Measurements from ENCODE around the gene ACOX3.

ACOX3 gene

DNA sequence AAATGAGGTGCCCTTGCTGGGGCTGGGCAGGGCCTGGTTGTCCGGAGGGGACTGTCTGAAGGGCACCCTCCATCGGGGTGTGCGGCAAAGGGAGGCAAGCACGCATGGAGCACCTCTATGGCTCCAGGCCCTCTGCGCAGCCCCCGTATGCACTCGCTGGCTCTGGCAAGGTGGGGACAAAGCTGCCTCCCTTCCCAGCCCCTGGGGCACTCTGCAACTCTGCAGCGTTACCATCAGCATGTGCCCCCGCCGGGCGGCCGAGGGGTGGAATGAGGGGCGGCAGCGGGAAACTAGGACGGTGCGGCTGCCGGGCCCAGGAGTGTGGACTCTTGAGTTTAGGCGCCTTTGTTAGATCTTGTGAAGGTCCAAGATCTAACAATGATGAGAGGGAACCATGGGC, 26.5 kb upstream of the ACOX3 start:
- DNase-seq = no peak

DNA sequence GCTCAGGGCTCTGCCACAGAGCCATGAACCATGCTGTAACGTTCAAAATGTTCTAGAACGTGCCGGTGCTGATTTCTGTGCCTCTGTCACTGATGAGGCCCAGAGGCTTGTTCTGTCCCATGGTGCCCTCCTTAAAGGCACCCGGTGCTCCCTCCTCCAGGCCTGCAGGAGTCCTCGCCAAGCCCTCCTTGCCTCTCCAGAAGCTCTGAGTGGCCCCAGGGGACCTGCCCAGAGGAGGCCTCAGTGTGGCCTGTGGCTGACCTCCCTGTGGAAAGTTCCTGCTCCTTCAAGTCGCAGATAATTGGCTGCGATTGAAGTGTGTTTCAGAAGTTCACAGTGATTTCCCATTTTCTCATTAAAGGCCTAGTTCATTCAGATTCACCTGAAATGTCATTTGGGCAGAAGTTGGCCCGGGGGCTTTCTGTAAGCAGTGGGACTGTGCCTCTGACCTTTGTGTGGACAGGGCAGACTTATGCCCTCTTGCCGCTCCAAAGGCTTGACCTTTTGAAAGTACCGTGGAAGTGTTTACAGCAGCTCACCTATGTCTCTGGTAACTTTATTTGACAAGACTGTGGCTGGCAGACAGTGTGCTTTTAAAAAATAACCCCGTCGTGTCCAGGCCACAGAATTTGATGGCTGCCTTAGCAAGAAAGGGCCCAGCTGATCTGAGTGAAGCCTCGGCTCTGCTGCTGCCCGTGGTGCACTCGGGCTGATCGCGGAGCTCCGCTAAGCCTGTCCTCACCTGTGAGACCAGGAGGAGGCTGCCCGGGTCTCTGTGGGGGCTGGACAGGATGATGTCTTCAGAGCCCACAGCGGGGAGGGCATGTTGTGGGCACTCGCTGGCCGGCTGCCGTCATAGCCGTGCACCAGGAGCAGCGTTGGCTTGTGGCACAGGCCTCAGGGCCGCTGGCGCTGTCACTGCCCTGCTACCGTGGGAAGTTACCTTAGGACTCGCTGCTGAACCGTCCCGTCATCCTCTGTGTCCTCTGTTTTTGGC, 25.4 kb upstream of the ACOX3 start:
- DNase-seq = no peak

DNA sequence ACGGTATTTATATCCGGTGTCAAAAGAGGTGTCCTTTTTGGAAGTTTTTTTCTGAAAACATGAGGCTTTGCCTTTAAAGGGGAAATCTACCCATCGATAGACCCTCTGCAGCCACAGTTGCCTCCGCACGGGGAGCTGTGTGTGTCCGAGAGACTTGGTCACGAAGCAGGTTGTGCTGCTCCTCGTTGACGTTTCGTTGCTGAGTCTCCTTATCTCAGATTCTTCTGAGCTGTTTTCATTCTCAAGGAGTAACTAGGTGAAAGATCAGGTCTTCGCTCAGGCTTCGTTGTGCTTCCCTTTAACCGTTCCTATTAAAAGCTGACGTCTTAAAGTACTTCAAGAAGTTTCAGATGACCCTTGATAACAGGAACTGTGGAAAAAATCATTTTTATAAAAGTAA, 23.9 kb upstream of the ACOX3 start:
- DNase-seq = no peak

DNA sequence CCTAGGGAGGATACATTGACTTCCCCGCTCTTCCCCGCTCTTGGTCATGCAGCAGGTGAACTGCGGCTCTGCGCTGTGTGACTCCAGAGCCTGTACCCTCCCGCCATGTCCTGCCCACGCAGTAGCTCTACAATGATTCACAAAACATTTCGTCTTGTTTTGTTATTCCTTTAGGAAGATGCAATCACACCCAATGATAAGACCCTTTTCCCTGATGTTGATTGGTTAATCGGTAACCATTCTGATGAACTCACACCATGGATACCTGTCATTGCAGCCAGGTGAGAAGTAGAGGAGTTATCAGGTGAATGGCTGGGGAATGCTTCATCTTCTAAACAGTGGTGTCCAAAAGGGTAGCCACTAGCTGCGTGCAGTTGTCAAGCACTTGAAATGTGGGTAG, 23.3 kb upstream of the ACOX3 start:
- DNase-seq = no peak

DNA sequence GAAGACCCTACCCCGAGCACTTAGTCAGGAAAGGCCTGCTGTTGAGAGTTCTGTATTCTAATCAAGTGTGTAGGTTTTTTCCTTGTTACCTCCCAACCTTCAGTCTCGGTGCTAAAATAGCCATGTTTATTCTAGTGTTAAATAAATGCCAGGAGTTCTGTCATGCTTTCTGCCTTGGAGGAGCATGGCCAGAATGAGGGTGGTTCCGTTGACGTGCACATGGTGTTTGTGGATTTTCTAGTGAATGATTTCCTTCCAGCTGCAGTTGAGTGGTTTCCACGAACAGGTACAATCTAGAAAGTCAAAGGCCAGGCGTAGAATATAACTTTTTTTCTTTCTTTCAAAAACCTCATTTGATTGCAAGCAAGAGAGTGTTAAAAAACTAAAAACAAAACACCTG, 21.1 kb upstream of the ACOX3 start:
- no peak for DNase-seq

DNA sequence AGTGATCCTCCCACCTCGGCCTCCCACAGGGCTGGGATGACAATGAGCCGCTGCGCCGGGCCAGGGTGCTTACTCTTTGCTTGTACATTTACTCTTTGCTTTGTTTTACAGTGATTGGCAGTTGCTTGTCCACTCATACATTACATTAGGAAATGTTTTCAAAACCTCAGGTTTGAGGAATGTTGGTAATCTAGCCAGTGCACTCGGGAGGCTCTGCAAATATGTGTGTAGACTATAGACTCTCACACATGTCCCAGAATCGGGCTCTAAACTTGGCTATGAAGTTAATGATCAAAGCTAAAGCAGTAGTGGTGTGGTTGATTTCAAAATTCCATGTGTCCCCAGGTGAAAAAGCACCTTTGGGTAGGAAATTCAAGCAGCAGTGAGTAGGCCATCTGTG, 20.6 kb upstream of the ACOX3 start:
- DNase-seq = no peak

DNA sequence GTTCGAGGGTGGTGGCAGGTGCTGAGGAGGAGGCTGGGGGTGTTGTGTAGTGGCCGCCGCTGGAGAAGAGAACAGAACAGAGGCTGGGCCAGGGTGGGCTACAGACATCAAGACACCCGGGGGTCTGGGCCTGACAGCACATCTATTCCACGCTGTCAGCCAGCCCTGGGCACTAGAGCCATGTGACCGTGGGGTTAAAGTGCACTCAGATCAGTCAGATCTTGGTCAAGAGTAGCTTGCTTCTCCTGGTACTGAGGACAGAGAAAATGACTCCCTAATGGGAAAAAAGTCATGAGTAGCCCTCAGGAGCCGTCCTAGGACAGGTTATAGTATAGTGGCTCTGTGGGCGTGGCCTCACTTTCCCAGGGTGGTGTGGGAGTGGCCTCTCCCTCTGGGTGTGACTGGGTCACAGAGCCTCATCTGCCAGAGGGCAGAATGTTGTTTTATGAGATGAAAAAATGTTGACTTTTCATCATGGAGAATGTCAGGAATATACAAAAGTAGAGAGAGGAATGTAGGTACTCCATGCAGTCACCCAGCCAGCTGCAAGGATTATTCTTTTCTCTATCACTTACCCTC, 19.4 kb upstream of the ACOX3 start:
- no peak for DNase-seq

DNA sequence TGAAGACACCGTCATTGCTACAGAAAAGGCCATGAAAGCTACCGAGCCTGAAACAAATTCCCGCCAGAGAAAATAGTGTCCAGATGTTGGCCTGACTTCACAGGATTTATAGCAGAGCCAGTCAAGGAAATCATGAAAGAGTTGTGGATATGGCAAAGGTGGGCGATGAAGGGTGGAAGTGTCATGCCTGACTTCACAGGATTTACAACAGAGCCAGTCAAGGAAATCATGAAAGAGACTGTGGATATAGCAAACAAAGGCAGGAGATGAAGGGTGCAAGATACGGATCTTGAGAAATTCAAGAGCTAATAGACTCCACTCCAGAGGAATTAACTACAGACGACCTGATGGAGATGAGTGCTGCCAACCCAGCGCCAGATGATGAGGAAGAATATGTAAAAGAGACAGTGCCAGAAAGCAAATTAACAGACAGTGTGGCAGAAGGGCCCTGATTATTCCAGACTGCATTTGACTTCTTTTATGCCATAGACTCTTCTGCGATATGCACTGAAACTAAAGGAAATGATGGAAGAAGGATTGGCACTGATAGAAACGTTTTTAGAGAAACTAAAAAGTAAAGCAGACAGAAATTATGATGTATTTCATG, 17.2 kb upstream of the ACOX3 start:
- no peak for DNase-seq

DNA sequence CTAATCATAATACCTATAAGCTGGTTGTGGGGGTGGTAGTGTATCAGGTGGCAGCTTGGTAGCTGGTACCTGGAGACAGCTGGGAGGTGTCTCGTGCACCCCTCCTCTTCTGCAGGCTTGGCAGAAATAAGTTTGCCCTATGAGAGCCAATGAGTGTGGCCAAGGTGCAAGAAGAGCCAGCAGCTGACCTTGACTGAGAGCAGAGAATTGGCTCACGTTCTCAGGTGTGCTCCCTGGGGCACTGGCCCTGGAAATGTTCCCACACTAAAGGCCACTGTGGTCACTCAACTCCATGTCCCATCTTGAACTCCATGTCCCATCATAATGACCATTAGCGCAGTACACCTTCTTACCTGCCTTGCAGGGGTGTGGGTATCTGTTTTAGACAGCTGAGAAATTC, 13.4 kb upstream of the ACOX3 start:
- no peak for DNase-seq

DNA sequence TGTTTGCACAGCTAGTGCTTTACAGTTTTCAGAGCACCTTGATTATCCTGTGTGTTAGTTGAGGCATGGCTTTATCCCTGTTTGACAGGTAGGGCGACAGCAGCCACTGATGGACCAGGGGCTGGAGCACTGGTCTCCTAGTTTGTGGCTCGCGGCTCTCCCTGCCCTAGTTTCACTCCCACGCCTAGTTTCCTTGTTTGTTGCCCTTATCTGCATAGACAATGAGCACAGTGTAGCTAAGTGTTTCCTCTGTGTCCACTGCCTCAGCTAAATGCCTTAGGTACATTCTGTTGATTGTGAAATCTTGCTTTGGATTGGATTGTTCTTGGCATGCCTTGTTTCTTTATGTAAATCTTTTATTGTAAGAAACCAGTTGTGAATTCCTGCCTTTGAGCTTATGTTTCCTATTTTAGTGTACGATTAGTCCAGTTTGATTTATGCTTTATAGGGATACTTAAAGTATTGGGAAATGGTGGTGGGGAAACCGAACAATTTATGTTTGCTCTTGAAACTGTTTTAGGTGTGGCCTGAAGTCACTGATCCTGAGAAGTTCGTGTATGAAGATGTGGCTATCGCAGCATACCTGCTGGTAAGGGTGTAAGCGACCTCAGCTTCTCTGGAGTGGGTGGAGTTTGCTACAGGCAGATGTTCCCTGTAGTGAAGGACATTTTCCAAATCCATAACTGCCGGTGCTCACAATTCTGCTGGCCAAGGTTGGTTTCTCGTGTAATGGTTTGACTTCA, 11.1 kb upstream of the ACOX3 start:
- no peak for DNase-seq

DNA sequence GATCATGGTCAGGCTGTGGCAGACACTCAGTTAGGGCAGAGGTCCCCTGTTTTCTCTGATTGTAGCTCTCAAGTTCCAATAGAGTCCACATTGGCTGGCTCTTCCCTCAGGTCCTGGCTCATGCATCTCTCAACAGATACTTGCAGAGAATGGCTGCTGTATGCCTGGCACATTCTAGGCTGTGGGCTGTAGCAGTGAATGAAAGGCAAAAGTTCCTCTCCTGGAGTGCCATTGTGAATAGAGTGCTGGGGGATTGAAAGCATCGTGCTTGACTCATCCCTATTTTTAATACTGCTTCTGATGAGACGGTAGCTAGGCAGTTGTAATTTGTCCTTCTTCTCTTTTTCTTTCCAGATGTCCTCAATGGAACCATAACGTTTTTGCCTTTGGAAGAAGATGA, 5.6 kb upstream of the ACOX3 start:
- no peak for DNase-seq

DNA sequence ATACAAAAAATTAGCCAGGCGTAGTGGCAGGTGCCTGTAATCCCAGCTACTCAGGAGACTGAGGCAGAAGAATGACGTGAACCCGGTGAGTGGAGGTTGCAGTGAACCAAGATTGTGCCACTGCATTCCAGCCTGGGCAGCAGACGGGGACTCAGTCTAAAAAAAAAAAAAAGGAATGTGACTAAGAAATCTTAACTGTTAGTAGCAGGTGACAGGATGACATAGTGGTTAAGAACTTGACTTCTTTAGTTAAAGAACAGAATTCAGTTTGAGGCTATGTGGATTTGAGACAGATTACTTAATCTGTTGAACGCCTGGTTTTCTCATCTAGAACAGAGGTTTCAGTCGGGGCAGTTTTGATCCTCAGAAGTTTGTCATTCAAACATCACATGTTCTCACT, 3.3 kb upstream of the ACOX3 start:
- no peak for DNase-seq

DNA sequence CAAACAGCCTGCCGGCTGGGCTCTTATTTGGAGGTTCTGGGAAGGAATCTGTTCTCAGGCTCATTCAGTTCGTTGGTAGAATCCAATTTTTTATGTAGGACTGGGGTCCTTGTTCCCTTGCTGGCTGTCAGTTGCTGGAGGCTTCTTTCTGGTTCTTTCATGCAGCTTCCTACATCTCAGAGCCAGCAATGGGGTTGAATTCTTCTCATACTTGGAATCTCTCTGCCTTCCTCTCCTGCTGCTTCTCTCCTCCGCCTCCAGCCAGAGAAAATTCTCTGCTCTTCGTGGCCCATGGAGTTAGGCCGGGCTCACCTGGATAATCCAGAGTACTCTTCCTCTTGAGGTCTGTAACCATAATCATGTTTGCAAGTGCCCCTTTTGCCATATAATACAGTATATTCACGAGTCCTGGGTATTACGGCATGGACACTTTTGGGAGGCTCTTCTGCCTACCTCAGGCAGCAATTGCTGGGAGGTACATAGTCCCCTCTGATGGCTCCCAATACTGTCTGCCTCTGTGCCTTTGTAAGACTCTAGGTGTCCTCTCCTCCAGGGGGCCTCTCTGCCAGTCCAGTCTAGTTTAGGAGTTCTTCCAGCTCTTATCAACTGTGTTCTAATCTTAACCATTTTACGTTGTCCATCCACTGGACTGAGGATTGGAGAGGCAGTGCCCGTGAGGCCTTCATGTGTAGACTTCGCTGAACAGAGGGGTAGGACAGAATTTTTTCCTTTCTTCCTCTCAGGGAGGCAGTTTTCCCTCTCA, 2.3 kb upstream of the ACOX3 start:
- no peak for DNase-seq

DNA sequence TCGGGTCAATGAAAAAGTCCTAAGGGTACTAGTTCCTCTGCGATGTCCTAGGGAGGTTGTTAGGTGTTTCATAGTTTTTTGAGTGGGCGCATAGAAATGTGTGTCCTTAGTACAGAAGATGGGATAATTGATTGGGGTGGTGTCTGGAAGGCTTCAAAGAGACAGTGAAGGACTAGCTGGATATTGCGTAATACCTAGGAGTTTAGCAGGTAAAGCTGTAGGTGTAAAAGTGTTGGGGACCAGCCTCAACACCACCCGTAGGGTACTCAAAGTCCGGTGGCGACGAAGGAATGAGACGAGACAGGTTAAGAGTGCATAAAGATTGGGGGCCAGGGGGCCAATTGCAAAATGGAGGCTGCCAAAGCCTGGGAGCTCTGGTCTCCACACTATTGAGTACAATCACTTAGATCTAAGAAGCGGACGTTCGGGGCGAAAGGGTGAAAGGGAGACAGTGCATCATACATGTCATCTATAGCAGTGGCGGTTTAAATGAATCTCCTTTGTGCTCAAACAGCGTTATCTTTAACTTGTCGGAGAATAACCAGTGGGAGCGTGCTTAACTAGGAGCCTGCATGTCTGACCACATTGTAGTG, 1.1 kb upstream of the ACOX3 start:
- DNase-seq = no peak

DNA sequence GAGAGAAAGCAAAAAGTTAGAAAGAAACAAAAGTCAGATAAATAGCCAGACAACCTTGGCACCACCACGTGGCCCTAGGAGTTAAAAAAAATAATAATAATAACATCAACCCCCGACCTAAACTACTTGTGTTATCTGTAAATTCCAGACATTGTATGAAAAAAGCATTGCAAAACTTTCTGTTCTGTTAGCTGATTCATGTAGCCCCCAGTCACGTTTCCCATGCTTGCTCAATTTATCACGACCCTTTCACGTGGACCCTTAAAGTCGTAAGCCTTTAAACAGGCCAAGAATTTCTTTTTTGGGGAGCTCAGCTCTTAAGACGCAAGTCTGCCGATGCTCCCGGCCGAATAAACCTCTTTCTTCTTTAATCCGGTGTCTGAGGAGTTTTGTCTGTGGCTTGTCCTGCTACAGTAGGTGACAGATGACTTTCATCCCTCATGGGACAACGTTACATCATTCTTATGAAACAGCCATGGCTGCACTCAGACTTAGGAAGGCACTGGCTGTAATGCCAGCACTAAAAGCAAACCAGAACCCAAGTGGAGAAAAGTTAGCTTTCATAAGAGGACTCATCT, 520 bp downstream of the ACOX3 start:
- DNase-seq = no peak

DNA sequence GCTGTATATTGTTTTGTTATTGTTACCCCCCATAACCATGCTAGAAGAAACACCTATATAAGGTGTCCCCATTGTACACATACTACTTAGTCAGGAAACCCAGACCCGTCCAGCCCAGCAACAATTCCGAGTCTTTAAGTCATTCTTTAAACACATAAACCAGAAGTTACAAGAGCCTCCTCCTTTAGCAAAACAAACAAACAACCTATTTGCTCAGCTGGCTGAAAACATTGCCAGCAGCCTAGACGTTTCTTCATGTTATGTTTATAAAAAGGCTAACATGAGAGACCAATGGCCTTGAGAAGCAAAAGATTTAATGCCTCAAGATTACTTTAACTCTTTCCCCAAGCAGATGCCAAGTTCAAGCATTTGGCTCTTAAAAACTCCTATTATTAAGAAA, 1.4 kb downstream of the ACOX3 start:
- DNase-seq = no peak

DNA sequence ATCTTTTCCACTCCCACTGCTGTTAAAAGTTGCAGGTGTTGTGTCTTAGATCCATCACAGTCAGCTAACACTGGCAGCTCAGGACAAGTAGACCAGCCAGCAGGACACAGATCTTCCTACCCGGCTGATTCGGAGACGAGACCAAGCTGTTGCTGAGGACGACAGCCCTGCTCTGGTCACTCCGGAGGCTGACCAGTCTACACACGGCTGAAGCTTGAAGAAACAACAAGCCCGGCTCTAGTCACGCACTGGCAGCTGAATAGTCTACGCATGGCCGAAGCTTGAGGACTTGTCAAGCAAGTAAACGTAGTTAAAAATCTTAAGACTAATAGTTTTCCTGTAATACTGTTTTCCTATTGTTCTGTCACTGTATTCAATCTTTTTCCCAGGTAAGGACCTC, 1.8 kb downstream of the ACOX3 start:
- no peak for DNase-seq

DNA sequence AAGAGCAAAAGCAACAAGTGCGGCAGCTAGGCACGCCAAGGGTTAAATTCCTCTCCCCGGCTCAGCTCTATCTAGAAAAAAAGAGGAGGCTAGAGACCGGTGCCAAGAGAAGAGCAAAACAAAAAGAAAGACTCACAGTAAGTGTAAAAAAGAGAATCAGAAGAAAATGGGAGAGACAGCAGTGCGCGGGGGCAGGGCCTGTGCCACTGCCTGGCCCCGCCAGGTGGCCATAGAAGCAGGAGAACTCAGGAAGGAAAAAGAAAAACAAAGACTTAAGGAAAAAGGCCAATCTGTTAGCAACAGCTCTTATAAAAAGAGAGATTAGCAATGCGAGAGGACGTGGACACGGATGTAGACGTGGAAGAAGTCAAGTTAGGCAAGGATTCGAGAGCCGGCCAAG, 3.2 kb downstream of the ACOX3 start:
- DNase-seq = no peak

DNA sequence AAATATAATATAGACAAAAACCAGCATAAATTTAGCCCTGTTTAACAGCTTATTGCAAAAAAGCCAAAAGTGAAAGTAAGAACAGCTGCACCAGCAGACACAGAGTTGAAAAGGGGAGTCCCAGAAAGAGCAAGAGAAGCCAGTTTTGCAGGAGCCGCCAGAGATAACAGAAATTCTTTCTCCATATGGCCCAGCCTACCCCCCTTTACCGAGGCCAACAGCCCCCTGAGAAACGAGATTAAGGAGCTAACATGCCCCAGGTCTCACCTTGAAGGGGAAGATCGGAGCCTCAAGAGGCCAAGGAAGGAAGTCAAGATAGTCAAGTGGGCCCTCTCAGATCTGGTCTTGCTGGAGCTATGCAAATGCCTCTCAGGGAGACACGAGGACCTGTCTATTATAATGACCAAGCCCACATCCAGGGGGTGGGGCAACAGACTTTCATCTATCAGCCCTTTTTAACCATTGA, 4.8 kb downstream of the ACOX3 start:
- no peak for DNase-seq

DNA sequence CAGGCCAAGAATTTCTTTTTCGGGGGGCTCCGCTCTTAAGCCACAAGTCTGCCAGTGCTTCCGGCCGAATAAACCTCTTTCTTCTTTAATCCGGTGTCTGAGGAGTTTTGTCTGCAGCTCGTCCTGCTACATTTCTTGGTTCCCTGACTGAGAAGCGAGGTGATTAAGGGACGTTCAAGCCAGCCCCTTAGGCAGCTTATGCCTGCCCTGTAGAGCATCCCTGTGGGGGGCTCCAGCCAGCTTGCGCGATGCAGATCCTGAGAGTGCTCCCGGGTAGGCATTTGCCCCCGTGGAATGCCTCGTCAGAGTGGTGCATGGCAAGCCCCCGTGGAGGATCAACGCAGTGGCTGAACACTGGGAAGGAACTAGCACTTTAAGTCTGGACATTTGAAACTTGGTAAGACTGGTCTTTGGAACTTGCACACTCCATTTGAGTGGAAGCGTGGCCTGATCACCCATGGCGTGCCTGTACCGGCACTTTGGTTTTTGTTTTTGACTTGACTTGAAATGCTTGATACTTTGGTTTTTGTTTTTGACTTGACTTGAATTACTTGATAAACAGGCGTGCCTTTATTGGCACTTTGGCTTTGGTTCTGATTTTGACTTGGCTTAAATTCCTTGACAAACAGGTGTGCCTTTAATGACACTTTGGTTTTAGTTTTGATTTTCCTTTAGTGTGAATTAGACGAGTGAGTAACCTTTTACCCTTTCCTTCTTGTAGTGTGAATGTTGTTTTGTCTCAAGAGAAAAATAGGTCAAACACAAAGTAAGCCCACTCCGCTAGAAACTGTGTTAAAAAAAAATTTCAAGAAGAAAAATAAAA, 6.1 kb downstream of the ACOX3 start:
- DNase-seq = no peak

DNA sequence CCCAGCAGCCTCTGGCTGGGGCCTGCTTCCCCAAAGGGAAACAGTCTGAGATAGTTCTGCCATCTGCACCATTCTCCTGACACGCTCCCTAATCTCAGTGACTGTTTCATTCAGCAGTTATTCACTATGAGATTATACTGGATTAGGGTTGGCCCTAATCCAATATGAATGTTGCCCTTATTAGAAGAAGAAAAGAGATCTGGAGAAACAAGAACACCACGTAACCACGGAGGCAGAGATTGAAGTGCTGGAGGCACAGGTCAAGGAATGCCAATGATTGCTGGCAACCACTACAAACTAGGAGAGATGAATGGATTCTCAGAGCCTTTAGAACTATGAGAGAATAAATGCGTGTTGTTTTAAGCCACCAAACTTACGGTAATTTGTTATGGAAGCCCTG, 7.4 kb downstream of the ACOX3 start:
- no peak for DNase-seq

Measured in NCI-H510A treated with DMSO at 0.1 percent for 48 hours (cell line).